Activated CD8-positive, alpha-beta memory T cell treated with anti-CD3 and anti-CD28 coated beads for 1 hour (primary cell): ENCODE measurements around the gene VSTM4.

ENCODE experiments used
- DNase-seq, 2 donors: peaks; one replicate each; pipeline ENCODE4 v3.0.0-alpha.2; 2020; ENCODE audit warnings: low read depth in 1 of 2; ENCODE audit errors: extremely low read depth in 1 of 2

The VSTM4 gene

GRCh38 chr10:49093922-49094321 is 21.4 kb downstream of the VSTM4 start:
- no peak for DNase-seq

GRCh38 chr10:49092477-49092876 is 22.8 kb downstream of the VSTM4 start:
- no peak for DNase-seq

- DNase-seq: no peak
Measured at GRCh38 chr10:49091450-49092210, 23.7 kb downstream of the VSTM4 start.

GRCh38 chr10:49090696-49091380 is 24.5 kb downstream of the VSTM4 start:
- no peak for DNase-seq

GRCh38 chr10:49090189-49090575 is 25.1 kb downstream of the VSTM4 start:
- no peak for DNase-seq

- no peak for DNase-seq
Measured at GRCh38 chr10:49089557-49090188, 25.6 kb downstream of the VSTM4 start.

GRCh38 chr10:49089152-49089551 is 26.2 kb downstream of the VSTM4 start:
- DNase-seq: no peak

GRCh38 chr10:49086889-49087288 is 28.4 kb downstream of the VSTM4 start:
- no peak for DNase-seq

GRCh38 chr10:49083261-49083660 is 32.1 kb downstream of the VSTM4 start:
- DNase-seq: no peak

- no peak for DNase-seq
Measured at GRCh38 chr10:49082766-49083165, 32.6 kb downstream of the VSTM4 start.

- no peak for DNase-seq
Measured at GRCh38 chr10:49081547-49082275, 33.6 kb downstream of the VSTM4 start.

- no peak for DNase-seq
Measured at GRCh38 chr10:49080965-49081364, 34.4 kb downstream of the VSTM4 start.

GRCh38 chr10:49080071-49080470 is 35.3 kb downstream of the VSTM4 start:
- DNase-seq: no peak

- no peak for DNase-seq
Measured at GRCh38 chr10:49079499-49079898, 35.8 kb downstream of the VSTM4 start.

GRCh38 chr10:49079072-49079471 is 36.2 kb downstream of the VSTM4 start:
- DNase-seq: no peak

- DNase-seq: no peak
Measured at GRCh38 chr10:49078433-49078832, 36.9 kb downstream of the VSTM4 start.

- no peak for DNase-seq
Measured at GRCh38 chr10:49076741-49077521, 38.4 kb downstream of the VSTM4 start.

GRCh38 chr10:49076319-49076718 is 39.0 kb downstream of the VSTM4 start:
- DNase-seq: no peak

GRCh38 chr10:49075743-49076142 is 39.6 kb downstream of the VSTM4 start:
- DNase-seq: no peak

- DNase-seq: no peak
Measured at GRCh38 chr10:49074836-49075682, 40.3 kb downstream of the VSTM4 start.
